Keratinocyte (primary cell): ENCODE data around the gene HS6ST3. TPM values are rescaled to one million over a fixed set of nuclear protein-coding genes. Genes with fewer than 3 reads are reported as not detected.

Source experiments
- DNase-seq: peaks from one replicate; pipeline ENCODE4 v3.0.0-alpha.2; 2011; ENCODE audit warnings: low read depth, missing footprints, low spot score
- FAIRE-seq: peaks from 2 replicates; lab custom pipeline; 2011; peaks lifted over from hg19 to GRCh38; lab: Jason Lieb, UNC
- H2AFZ ChIP-seq: 2 replicates; pipeline ENCODE4 v1.6.0; 2012; ENCODE audit warnings: low read length, control low read depth, inconsistent platforms; ENCODE audit not compliant: control insufficient read depth
- H3K27ac ChIP-seq: 2 replicates; pipeline ENCODE4 v1.5.1; 2011; ENCODE audit warnings: low read length; ENCODE audit not compliant: control insufficient read depth, insufficient read depth
- H3K27me3 ChIP-seq: 3 replicates; pipeline ENCODE4 v1.6.0; 2011; ENCODE audit warnings: low read length; ENCODE audit not compliant: control insufficient read depth, insufficient read depth; ENCODE audit errors: extremely low read depth
- H3K36me3 ChIP-seq, 2 experiments: 2 replicates in 1 of 2; 3 replicates in 1 of 2; pipeline ENCODE4 v1.5.1; 2011; ENCODE audit warnings: low read length in 2 of 2, mild to moderate bottlenecking in 1 of 2; ENCODE audit not compliant: control insufficient read depth in 2 of 2, insufficient read depth in 2 of 2; ENCODE audit errors: extremely low read depth in 1 of 2
- H3K4me1 ChIP-seq: 3 replicates; pipeline ENCODE4 v1.5.1; 2011; ENCODE audit warnings: low read length; ENCODE audit not compliant: control insufficient read depth, insufficient read depth; ENCODE audit errors: extremely low read depth
- H3K4me2 ChIP-seq: 3 replicates; pipeline ENCODE4 v1.6.0; 2011; ENCODE audit warnings: low read depth, low read length; ENCODE audit not compliant: control insufficient read depth, insufficient read depth; ENCODE audit errors: extremely low read depth
- H3K4me3 ChIP-seq, 3 experiments: fragments of 200-600 bp in 1 of 3; sonication (generic) in 1 of 3; 2 replicates in 2 of 3; 3 replicates in 1 of 3; pipeline ENCODE4 v1.5.1; 2011 to 2016; ENCODE audit warnings: low read length in 3 of 3, mild to moderate bottlenecking in 3 of 3, control low read depth in 2 of 3, inconsistent platforms in 1 of 3, low read depth in 1 of 3, mixed read lengths in 1 of 3, mixed run types in 1 of 3, moderate library complexity in 1 of 3; ENCODE audit not compliant: control insufficient read depth in 2 of 3, insufficient read depth in 2 of 3; ENCODE audit errors: extremely low read depth in 1 of 3
- H3K79me2 ChIP-seq: 2 replicates; pipeline ENCODE4 v1.6.0; 2012; ENCODE audit warnings: low read length; ENCODE audit not compliant: control insufficient read depth, insufficient read depth
- H3K9ac ChIP-seq: 3 replicates; pipeline ENCODE4 v1.6.0; 2011; ENCODE audit warnings: low read length; ENCODE audit not compliant: control insufficient read depth, insufficient read depth; ENCODE audit errors: extremely low read depth
- H3K9me1 ChIP-seq: 3 replicates; pipeline ENCODE4 v1.6.0; 2011; ENCODE audit warnings: low read length; ENCODE audit not compliant: control insufficient read depth, insufficient read depth; ENCODE audit errors: extremely low read depth
- H3K9me3 ChIP-seq: 2 replicates; pipeline ENCODE4 v1.5.1; 2012; ENCODE audit warnings: low read depth, low read length; ENCODE audit not compliant: control insufficient read depth
- H4K20me1 ChIP-seq: 3 replicates; pipeline ENCODE4 v1.6.0; 2011; ENCODE audit warnings: low read length; ENCODE audit not compliant: control insufficient read depth, insufficient read depth; ENCODE audit errors: extremely low read depth
- CTCF ChIP-seq, 3 experiments: IDR thresholded peaks in 1 of 3; conservative IDR thresholded peaks in 1 of 3; optimal IDR thresholded peaks in 1 of 3; 2 replicates in 2 of 3; 3 replicates in 1 of 3; pipeline versions ENCODE3 to v1.5.1; 2011; ENCODE audit warnings: low read length in 3 of 3, mild to moderate bottlenecking in 3 of 3, moderate library complexity in 2 of 3, control low read depth in 1 of 3, inconsistent platforms in 1 of 3; ENCODE audit not compliant: insufficient read depth in 2 of 3; ENCODE audit errors: extremely low read depth in 1 of 3
- EZH2 ChIP-seq: IDR thresholded peaks from one replicate; pipeline ENCODE4 v1.6.1; 2012; ENCODE audit warnings: inconsistent platforms, mild to moderate bottlenecking, low read length, moderate library complexity
- dilution Hi-C: fragments of 300-500 bp; cut with MboI; formaldehyde crosslinking; loops from one replicate; pipeline ENCODE4 v1.7.0; 2020; ENCODE audit warnings: low sequenced_read_pairs; ENCODE audit not compliant: extremely low pct_ligation_motif_present
- polyA plus RNA-seq, 5 experiments: library from polyadenylated mRNA; depleted of rRNA in 3 of 5; stranded (reverse) in 3 of 5; stranded (forward) in 1 of 5; unstranded in 1 of 5; fragments of >200 nt; gene quantifications; 1 replicate in 1 of 5; 2 replicates in 3 of 5; 3 replicates in 1 of 5; pipeline versions ENCODE4 v1.2.1 to v1.2.3, GENCODE V29; 2011 to 2012; ENCODE audit warnings: missing spikeins in 2 of 5, low read depth in 1 of 5, low replicate concordance in 1 of 5

HS6ST3 gene
- polyA plus RNA-seq, 1 donor (not counting 4 experiments of a cell fraction or from before 2014, with no cell fraction given), result 0.03 TPM

GRCh38 chr13:96700657-96701056 lies 610.8 kb downstream of the HS6ST3 start:
- dilution Hi-C loops, result no loop called here
- DNase-seq (no peak), FAIRE-seq (no peak)
- Histone ChIP-seq H2AFZ (no peak overlapping the region), H3K4me3 (no peak overlapping the region), H3K4me1 (no peaks in the 10 kb centered on the region), H3K4me2 (no peak overlapping the region), H3K9me3 (no peaks in the 10 kb centered on the region), H3K27ac (no peak overlapping the region), H3K79me2 (no peaks in the 10 kb centered on the region), H4K20me1 (no peaks in the 10 kb centered on the region), H3K36me3 (no peaks in the 10 kb centered on the region), H3K9me1 (no peaks in the 10 kb centered on the region), H3K27me3 (no peaks in the 10 kb centered on the region), H3K9ac (no peak overlapping the region)
- TF ChIP-seq EZH2 (no peak), CTCF (optimal IDR thresholded peaks at IDR 0.05 in 1 of 3, IDR thresholded peaks at IDR 0.05 in 1 of 3, conservative IDR thresholded peaks at IDR 0.05 in 1 of 3; ENCODE audit: extremely low read depth in 1 of 3, insufficient read depth in 2 of 3, low read length in 3 of 3) (no peak)

GRCh38 chr13:96707146-96707545 lies 617.2 kb downstream of the HS6ST3 start:
- Histone ChIP-seq H3K9ac (no peak overlapping the region), H3K79me2 (no peaks in the 10 kb centered on the region), H2AFZ (no peak overlapping the region), H3K4me1 (no peaks in the 10 kb centered on the region), H4K20me1 (no peaks in the 10 kb centered on the region), H3K9me1 (no peaks in the 10 kb centered on the region), H3K36me3 (no peaks in the 10 kb centered on the region), H3K4me2 (no peak overlapping the region), H3K9me3 (no peaks in the 10 kb centered on the region), H3K27ac (no peak overlapping the region), H3K4me3 (no peak overlapping the region), H3K27me3 (no peaks in the 10 kb centered on the region)
- TF ChIP-seq CTCF (optimal IDR thresholded peaks at IDR 0.05 in 1 of 3, IDR thresholded peaks at IDR 0.05 in 1 of 3, conservative IDR thresholded peaks at IDR 0.05 in 1 of 3; ENCODE audit: extremely low read depth in 1 of 3, insufficient read depth in 2 of 3, low read length in 3 of 3), result no peak
- no peak for TF ChIP-seq EZH2
- no peak for FAIRE-seq
- dilution Hi-C loops, result no loop called here
- no peak for DNase-seq
